ENCODE data around the gene AARS2. TPM values are rescaled to one million over a fixed set of nuclear protein-coding genes. Genes with fewer than 3 reads are reported as not detected.

AARS2 gene
- total and polyA plus RNA-seq, 2 of the 4 experiments (the other 2 are of a cell fraction) = 9.1 to 10.4 TPM

DNA sequence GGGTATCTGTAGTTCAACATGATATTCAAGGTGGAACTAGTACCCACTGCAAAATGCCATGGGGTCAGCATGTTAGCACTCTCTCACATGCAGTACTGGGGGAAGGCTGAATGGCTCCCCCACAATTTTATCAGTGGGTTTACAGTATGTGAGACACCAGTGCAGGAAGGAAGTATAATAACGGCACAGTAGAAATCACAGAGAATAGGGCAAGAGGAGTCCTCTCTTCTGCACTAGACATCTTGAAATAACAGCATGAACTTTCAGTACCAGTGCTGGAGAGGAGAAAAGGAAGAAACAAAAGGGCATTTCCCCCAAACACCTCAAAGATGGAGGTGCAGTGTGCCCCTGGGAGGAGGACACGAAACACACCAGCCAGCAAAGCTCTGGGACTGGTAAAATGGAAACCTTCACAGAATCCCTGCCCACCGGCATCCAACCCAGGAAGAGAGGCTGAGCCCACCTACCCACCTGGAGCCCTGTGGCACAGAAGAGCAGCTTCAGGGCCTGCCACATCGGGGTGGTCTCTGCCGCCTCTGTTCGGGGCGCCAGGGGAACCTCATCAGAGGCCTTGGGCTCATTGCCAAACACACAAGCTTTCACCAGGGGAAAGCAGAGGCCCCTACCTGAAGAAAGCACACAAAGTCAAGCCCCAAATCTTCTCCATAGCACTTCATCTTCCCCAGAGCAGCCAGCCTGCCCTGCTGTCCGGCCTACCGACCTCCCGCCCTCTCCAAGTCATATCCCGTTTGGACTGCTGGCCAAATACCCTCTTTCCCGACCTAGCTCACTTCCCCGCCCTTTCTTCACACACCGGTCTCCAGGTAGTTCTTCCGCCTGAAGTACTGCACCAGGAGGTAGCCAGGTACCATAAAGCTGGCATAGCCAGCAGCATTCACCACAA is 57.0 kb downstream of the AARS2 start (continued):
- no peak for TF ChIP-seq CTCF (conservative IDR thresholded peaks at IDR 0.05; ENCODE audit: low read depth, low read length)

Data from IMR-90 (cell line).